Activated T-cell treated with anti-CD3 and anti-CD28 coated beads, Interleukin-2, amount 50 U/mL, for 4 hours (primary cell): Measurements from ENCODE around the gene TK2. TPM values are rescaled to one million over a fixed set of nuclear protein-coding genes. Genes with fewer than 3 reads are reported as not detected.

Experiments used
- ATAC-seq, 2 donors: fragments of 200-7000 bp; cut with Tn5 transposase; one replicate each; pipeline ENCODE4 v1.10.0; 2021
- DNase-seq: peaks from one replicate; pipeline ENCODE4 v3.0.0-alpha.2; 2020
- H3K27me3 Mint-ChIP-seq: one replicate; pipeline ENCODE4 v1.8.0; 2021; ENCODE audit warnings: low read depth, mixed read lengths
- H3K36me3 Mint-ChIP-seq: one replicate; pipeline ENCODE4 v1.8.0; 2022; ENCODE audit warnings: mixed read lengths; ENCODE audit not compliant: insufficient read depth
- H3K4me1 Mint-ChIP-seq: one replicate; pipeline ENCODE4 v1.8.0; 2021; ENCODE audit warnings: low read depth, mixed read lengths
- H3K4me3 Mint-ChIP-seq: one replicate; pipeline ENCODE4 v1.8.0; 2021; ENCODE audit warnings: mild to moderate bottlenecking, moderate library complexity, mixed read lengths
- H3K9me3 Mint-ChIP-seq: one replicate; pipeline ENCODE4 v1.8.0; 2021; ENCODE audit warnings: mixed read lengths
- total RNA-seq, 3 donors: library from RNA; stranded (reverse); gene quantifications; one replicate each; pipeline ENCODE4 v1.2.1, GENCODE V29; 2021

The TK2 gene
- total RNA-seq, 3 donors from 2014 or later: 3.6 to 4.6 (median 3.8) TPM

- Mint-ChIP-seq H3K36me3 (no peaks in the 10 kb centered on the region), H3K9me3 (no peaks in the 10 kb centered on the region), H3K4me1 (peaks cover 15% of the 10 kb centered on the region), H3K4me3 (no peak overlapping the region), H3K27me3 (no peaks in the 10 kb centered on the region)
- ATAC-seq (no peak), DNase-seq (no peak)
Observed at GRCh38 chr16:66486773-66487579, 62.9 kb downstream of the TK2 start.

- ATAC-seq: no peak
Observed at GRCh38 chr16:66486199-66486772, 63.6 kb downstream of the TK2 start.

GRCh38 chr16:66485376-66485775 is 64.5 kb downstream of the TK2 start:
- DNase-seq (no peak), ATAC-seq (no peak)
- Mint-ChIP-seq H3K4me3 (no peak overlapping the region), H3K36me3 (no peaks in the 10 kb centered on the region), H3K27me3 (no peaks in the 10 kb centered on the region), H3K4me1 (peaks cover 15% of the 10 kb centered on the region), H3K9me3 (no peaks in the 10 kb centered on the region)

More at GRCh38 chr16:66486199-66486772, 63.6 kb downstream of the TK2 start:
- no peaks in the 10 kb centered on the region for H3K36me3 Mint-ChIP-seq
- no peak overlapping the region for H3K4me3 Mint-ChIP-seq
- H3K9me3 Mint-ChIP-seq: no peaks in the 10 kb centered on the region
- H3K4me1 Mint-ChIP-seq: peaks cover 15% of the 10 kb centered on the region
- no peak for DNase-seq
- no peaks in the 10 kb centered on the region for H3K27me3 Mint-ChIP-seq

GRCh38 chr16:66484453-66485213 is 65.3 kb downstream of the TK2 start:
- H3K36me3 Mint-ChIP-seq: no peaks in the 10 kb centered on the region
- peaks cover 15% of the 10 kb centered on the region for H3K4me1 Mint-ChIP-seq
- ATAC-seq (no peak), DNase-seq (no peak)
- no peak overlapping the region for H3K4me3 Mint-ChIP-seq
- no peaks in the 10 kb centered on the region for H3K9me3 Mint-ChIP-seq
- H3K27me3 Mint-ChIP-seq: no peaks in the 10 kb centered on the region

GRCh38 chr16:66483689-66484452 is 66.1 kb downstream of the TK2 start:
- H3K36me3 Mint-ChIP-seq: no peaks in the 10 kb centered on the region
- DNase-seq (peak; percentile 69), ATAC-seq (peak; percentile 74 to 78)
- peaks cover 19% of the 10 kb centered on the region for H3K4me1 Mint-ChIP-seq
- no peaks in the 10 kb centered on the region for H3K9me3 Mint-ChIP-seq
- H3K4me3 Mint-ChIP-seq: no peak overlapping the region
- H3K27me3 Mint-ChIP-seq: no peaks in the 10 kb centered on the region

- Mint-ChIP-seq H3K27me3 (no peaks in the 10 kb centered on the region), H3K9me3 (no peaks in the 10 kb centered on the region), H3K36me3 (no peaks in the 10 kb centered on the region), H3K4me3 (no peak overlapping the region), H3K4me1 (peaks cover 25% of the 10 kb centered on the region)
- ATAC-seq: no peak
- DNase-seq: no peak
Observed at GRCh38 chr16:66481943-66482390, 68.0 kb downstream of the TK2 start.

GRCh38 chr16:66481081-66481942 is 68.6 kb downstream of the TK2 start:
- Mint-ChIP-seq H3K4me1 (peaks cover 25% of the 10 kb centered on the region), H3K9me3 (no peaks in the 10 kb centered on the region), H3K4me3 (no peak overlapping the region), H3K36me3 (no peaks in the 10 kb centered on the region), H3K27me3 (no peaks in the 10 kb centered on the region)
- no peak for ATAC-seq
- no peak for DNase-seq

- ATAC-seq (no peak), DNase-seq (no peak)
- Mint-ChIP-seq H3K36me3 (no peaks in the 10 kb centered on the region), H3K4me1 (peaks cover 26% of the 10 kb centered on the region), H3K4me3 (no peak overlapping the region), H3K27me3 (no peaks in the 10 kb centered on the region), H3K9me3 (no peaks in the 10 kb centered on the region)
Observed at GRCh38 chr16:66480265-66481080, 69.4 kb downstream of the TK2 start.

- no peak overlapping the region for H3K4me3 Mint-ChIP-seq
- no peaks in the 10 kb centered on the region for H3K36me3 Mint-ChIP-seq
- DNase-seq: no peak
- no peaks in the 10 kb centered on the region for H3K9me3 Mint-ChIP-seq
- ATAC-seq: no peak
- no peaks in the 10 kb centered on the region for H3K27me3 Mint-ChIP-seq
- H3K4me1 Mint-ChIP-seq: peaks cover 32% of the 10 kb centered on the region
Observed at GRCh38 chr16:66479661-66480264, 70.2 kb downstream of the TK2 start.

- ATAC-seq: peak; percentile 83
- H3K4me3 Mint-ChIP-seq: no peak overlapping the region
- peaks cover 35% of the 10 kb centered on the region for H3K4me1 Mint-ChIP-seq
Observed at GRCh38 chr16:66478733-66479511, 71.0 kb downstream of the TK2 start.

GRCh38 chr16:66477028-66477515 is 72.8 kb downstream of the TK2 start:
- Mint-ChIP-seq H3K27me3 (no peaks in the 10 kb centered on the region), H3K36me3 (no peaks in the 10 kb centered on the region), H3K4me1 (peaks cover 26% of the 10 kb centered on the region), H3K4me3 (no peak overlapping the region), H3K9me3 (no peaks in the 10 kb centered on the region)
- ATAC-seq (no peak), DNase-seq (no peak)

More at GRCh38 chr16:66478733-66479511, 71.0 kb downstream of the TK2 start:
- peak; percentile 80 for DNase-seq
- Mint-ChIP-seq H3K9me3 (no peaks in the 10 kb centered on the region), H3K27me3 (no peaks in the 10 kb centered on the region), H3K36me3 (no peaks in the 10 kb centered on the region)
